Measurements from ENCODE around the gene TRPV2.
"Not testable (repeated sequence)": the region's sequence is repeated elsewhere in the genome, so short reads cannot be mapped to it uniquely, and the experiment has no call there.

The TRPV2 gene

GRCh38 chr17:16447676-16448075 is 32.3 kb downstream of the TRPV2 start:
- no peak overlapping the region for H3K9ac ChIP-seq (ENCODE audit: low read depth, low read length)
- peaks cover 67% of the 10 kb centered on the region for H4K20me1 ChIP-seq (ENCODE audit: insufficient read depth, low read length)
- H3K79me2 ChIP-seq (ENCODE audit: insufficient read depth, low read length): peaks cover 25% of the 10 kb centered on the region
- no peak overlapping the region for H2AFZ ChIP-seq (ENCODE audit: low read depth, low read length)
- H3K4me1 ChIP-seq (ENCODE audit: insufficient read depth, low read length): peaks cover 8% of the 10 kb centered on the region
- H3K4me2 ChIP-seq (ENCODE audit: insufficient read depth, low read length): no peak overlapping the region
- H3K4me3 ChIP-seq (ENCODE audit: low read depth in 1 of 2, low read length in 2 of 2): no peak overlapping the region
- DNase-seq (peak; percentile 24), ATAC-seq (ENCODE audit: insufficient read depth, low read depth) (no peak)
- no peak overlapping the region for H3K27ac ChIP-seq (ENCODE audit: low read length)
- TF ChIP-seq EZH2 (IDR thresholded peaks at IDR 0.05; ENCODE audit: borderline replicate concordance, low read depth, low read length, severe bottlenecking): no peak
- TF ChIP-seq CTCF (IDR thresholded peaks at IDR 0.05; ENCODE audit: borderline replicate concordance, extremely low read depth, low read length, poor library complexity, severe bottlenecking): no peak
- no peaks in the 10 kb centered on the region for H3K27me3 ChIP-seq (ENCODE audit: insufficient read depth, low read length, poor library complexity)
- no peaks in the 10 kb centered on the region for H3K9me3 ChIP-seq (ENCODE audit: insufficient read depth, low read length, severe bottlenecking)
- peaks cover 71% of the 10 kb centered on the region for H3K36me3 ChIP-seq (ENCODE audit: insufficient read depth, low read length)

- Histone ChIP-seq H4K20me1 (ENCODE audit: insufficient read depth, low read length) (peaks cover 58% of the 10 kb centered on the region), H3K9me3 (ENCODE audit: insufficient read depth, low read length, severe bottlenecking) (no peaks in the 10 kb centered on the region), H3K79me2 (ENCODE audit: insufficient read depth, low read length) (peaks cover 17% of the 10 kb centered on the region), H3K4me1 (ENCODE audit: insufficient read depth, low read length) (peaks cover 2% of the 10 kb centered on the region; the same call in 1 of the 2 replicates), H2AFZ (ENCODE audit: low read depth, low read length) (no peak overlapping the region), H3K9ac (ENCODE audit: low read depth, low read length) (no peak overlapping the region), H3K4me2 (ENCODE audit: insufficient read depth, low read length) (no peak overlapping the region), H3K36me3 (ENCODE audit: insufficient read depth, low read length) (peaks cover 63% of the 10 kb centered on the region), H3K27ac (ENCODE audit: low read length) (no peak overlapping the region), H3K27me3 (ENCODE audit: insufficient read depth, low read length, poor library complexity) (no peaks in the 10 kb centered on the region), H3K4me3 (ENCODE audit: low read depth in 1 of 2, low read length in 2 of 2) (no peak overlapping the region)
- DNase-seq: no peak
- TF ChIP-seq CTCF (IDR thresholded peaks at IDR 0.05; ENCODE audit: borderline replicate concordance, extremely low read depth, low read length, poor library complexity, severe bottlenecking) (no peak), EZH2 (IDR thresholded peaks at IDR 0.05; ENCODE audit: borderline replicate concordance, low read depth, low read length, severe bottlenecking) (no peak)
- no peak for ATAC-seq (ENCODE audit: insufficient read depth, low read depth)
These were observed 33.1 kb downstream of the TRPV2 start for GRCh38 chr17:16448490-16448889.

- no peak overlapping the region for H3K4me3 ChIP-seq (ENCODE audit: low read depth in 1 of 2, low read length in 2 of 2)
- no peak overlapping the region for H2AFZ ChIP-seq (ENCODE audit: low read depth, low read length)
- peaks cover 52% of the 10 kb centered on the region for H4K20me1 ChIP-seq (ENCODE audit: insufficient read depth, low read length)
- H3K4me1 ChIP-seq (ENCODE audit: insufficient read depth, low read length): 0 out of 2 replicates have a peak, but pooled peaks cover 2% of the 10 kb centered on the region
- H3K4me2 ChIP-seq (ENCODE audit: insufficient read depth, low read length): no peak overlapping the region
- H3K9ac ChIP-seq (ENCODE audit: low read depth, low read length): no peak overlapping the region
- H3K36me3 ChIP-seq (ENCODE audit: insufficient read depth, low read length): peaks cover 60% of the 10 kb centered on the region
- no peak for DNase-seq
- no peak for ATAC-seq (ENCODE audit: insufficient read depth, low read depth)
- TF ChIP-seq EZH2 (IDR thresholded peaks at IDR 0.05; ENCODE audit: borderline replicate concordance, low read depth, low read length, severe bottlenecking) (no peak), CTCF (IDR thresholded peaks at IDR 0.05; ENCODE audit: borderline replicate concordance, extremely low read depth, low read length, poor library complexity, severe bottlenecking) (no peak)
- H3K9me3 ChIP-seq (ENCODE audit: insufficient read depth, low read length, severe bottlenecking): no peaks in the 10 kb centered on the region
- H3K27ac ChIP-seq (ENCODE audit: low read length): no peak overlapping the region
- H3K79me2 ChIP-seq (ENCODE audit: insufficient read depth, low read length): peaks cover 11% of the 10 kb centered on the region
- no peaks in the 10 kb centered on the region for H3K27me3 ChIP-seq (ENCODE audit: insufficient read depth, low read length, poor library complexity)
These were observed 33.8 kb downstream of the TRPV2 start for GRCh38 chr17:16449121-16449570.

GRCh38 chr17:16450028-16450427 is 34.7 kb downstream of the TRPV2 start:
- no peaks in the 10 kb centered on the region for H3K4me1 ChIP-seq (ENCODE audit: insufficient read depth, low read length)
- no peak overlapping the region for H2AFZ ChIP-seq (ENCODE audit: low read depth, low read length)
- no peaks in the 10 kb centered on the region for H3K9me3 ChIP-seq (ENCODE audit: insufficient read depth, low read length, severe bottlenecking)
- H3K27me3 ChIP-seq (ENCODE audit: insufficient read depth, low read length, poor library complexity): no peaks in the 10 kb centered on the region
- H3K36me3 ChIP-seq (ENCODE audit: insufficient read depth, low read length): peaks cover 54% of the 10 kb centered on the region
- no peak for ATAC-seq (ENCODE audit: insufficient read depth, low read depth)
- no peak for TF ChIP-seq EZH2 (IDR thresholded peaks at IDR 0.05; ENCODE audit: borderline replicate concordance, low read depth, low read length, severe bottlenecking)
- no peak for TF ChIP-seq CTCF (IDR thresholded peaks at IDR 0.05; ENCODE audit: borderline replicate concordance, extremely low read depth, low read length, poor library complexity, severe bottlenecking)
- no peak overlapping the region for H3K4me2 ChIP-seq (ENCODE audit: insufficient read depth, low read length)
- peaks cover 7% of the 10 kb centered on the region for H3K79me2 ChIP-seq (ENCODE audit: insufficient read depth, low read length)
- no peak overlapping the region for H3K4me3 ChIP-seq (ENCODE audit: low read depth in 1 of 2, low read length in 2 of 2)
- H4K20me1 ChIP-seq (ENCODE audit: insufficient read depth, low read length): peaks cover 49% of the 10 kb centered on the region
- no peak overlapping the region for H3K27ac ChIP-seq (ENCODE audit: low read length)
- DNase-seq: no peak
- H3K9ac ChIP-seq (ENCODE audit: low read depth, low read length): no peak overlapping the region

- H3K9me3 ChIP-seq (ENCODE audit: insufficient read depth, low read length, severe bottlenecking); H3K27me3 ChIP-seq (ENCODE audit: insufficient read depth, low read length, poor library complexity); H3K27ac ChIP-seq (ENCODE audit: low read length); ATAC-seq (ENCODE audit: insufficient read depth, low read depth); H3K4me3 ChIP-seq (ENCODE audit: low read depth in 1 of 2, low read length in 2 of 2); DNase-seq; H3K9ac ChIP-seq (ENCODE audit: low read depth, low read length); H3K4me1 ChIP-seq (ENCODE audit: insufficient read depth, low read length); H3K79me2 ChIP-seq (ENCODE audit: insufficient read depth, low read length); H3K4me2 ChIP-seq (ENCODE audit: insufficient read depth, low read length); H2AFZ ChIP-seq (ENCODE audit: low read depth, low read length): not testable (repeated sequence)
- Histone ChIP-seq H4K20me1 (ENCODE audit: insufficient read depth, low read length) (peaks cover 35% of the 10 kb centered on the region), H3K36me3 (ENCODE audit: insufficient read depth, low read length) (peaks cover 42% of the 10 kb centered on the region)
These were observed 36.9 kb downstream of the TRPV2 start for GRCh38 chr17:16452268-16452667.
